Measurements from ENCODE around the gene ERP44.
"Not testable (repeated sequence)": the region's sequence is repeated elsewhere in the genome, so short reads cannot be mapped to it uniquely, and the experiment has no call there.

The ERP44 gene

DNA sequence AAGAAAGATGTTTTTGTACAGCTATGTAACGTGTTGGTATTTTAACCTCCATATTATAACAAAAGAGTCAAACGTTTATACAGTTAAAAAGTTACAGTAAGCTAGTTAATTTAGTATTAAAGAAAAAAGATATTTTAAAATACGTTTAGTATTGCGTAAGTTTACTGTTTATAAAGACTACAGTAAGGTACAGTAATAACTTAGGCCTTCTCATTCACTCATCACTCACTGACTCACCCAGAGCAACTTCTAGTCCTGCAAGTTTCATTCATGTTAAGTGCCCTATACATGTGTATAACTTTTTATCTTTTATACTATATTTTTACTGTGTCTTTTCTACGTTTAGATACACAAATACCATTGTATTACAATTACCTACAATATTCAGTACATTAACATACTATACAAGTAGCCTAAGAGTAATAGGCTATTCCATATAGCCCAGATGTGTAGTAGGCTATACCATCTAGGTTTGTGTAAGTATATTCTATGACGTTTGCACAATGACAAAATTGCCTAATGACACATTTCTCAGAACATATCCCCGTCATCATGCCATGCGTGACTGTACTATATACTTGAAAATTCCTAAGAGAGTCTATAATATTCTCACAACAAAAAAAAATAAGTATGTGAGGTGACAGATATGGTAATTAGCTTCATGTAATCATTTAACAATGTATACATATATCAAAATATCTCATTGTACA, 33.8 kb downstream of the ERP44 start:
- no peak for DNase-seq

- DNase-seq, result no peak
Observed at GRCh38 chr9:100063185-100063584, 35.6 kb downstream of the ERP44 start.

DNA sequence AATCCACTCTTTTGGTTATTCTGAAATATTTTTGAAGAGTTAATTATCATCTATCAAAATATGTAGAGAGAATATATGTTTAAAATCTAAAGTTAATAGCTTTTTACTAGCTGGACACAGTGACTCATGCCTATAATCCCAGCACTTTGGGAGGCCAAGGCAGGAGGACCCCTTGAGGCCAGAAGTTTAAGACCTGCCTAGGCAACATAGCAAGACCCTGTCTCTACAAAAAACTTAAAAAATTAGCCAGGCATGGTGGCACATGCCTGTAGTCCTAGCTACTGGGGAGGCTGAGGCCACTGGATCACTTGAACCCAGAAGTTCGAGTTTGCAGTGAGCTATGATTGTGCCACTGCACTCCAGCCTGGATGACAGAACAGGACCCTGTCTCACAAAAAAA, 36.1 kb downstream of the ERP44 start:
- DNase-seq, result not testable (repeated sequence)

- no peak for DNase-seq
Observed at GRCh38 chr9:100058699-100059579, 39.9 kb downstream of the ERP44 start.

GRCh38 chr9:100057624-100058023, 41.2 kb downstream of the ERP44 start:
- DNase-seq, result no peak

GRCh38 chr9:100056561-100056960, 42.2 kb downstream of the ERP44 start:
- DNase-seq, result no peak

DNA sequence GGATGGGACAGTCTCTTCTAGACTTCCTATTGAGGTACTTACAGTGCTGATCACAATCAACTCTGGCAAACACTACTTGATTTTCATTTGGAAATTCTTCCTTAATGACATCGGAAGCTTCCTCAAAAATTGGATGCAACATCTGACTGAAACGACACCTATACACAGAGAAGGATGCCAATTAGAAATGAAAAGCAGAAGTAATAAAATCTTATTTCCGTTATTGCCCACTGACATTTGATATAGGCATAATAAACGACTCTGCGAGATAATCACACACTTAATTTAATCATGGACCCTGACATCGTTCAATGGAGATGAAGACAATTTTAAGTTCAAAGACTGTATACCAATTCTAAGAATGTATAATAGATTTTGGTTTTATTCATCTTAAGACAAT, 46.4 kb downstream of the ERP44 start:
- DNase-seq, result no peak

DNA sequence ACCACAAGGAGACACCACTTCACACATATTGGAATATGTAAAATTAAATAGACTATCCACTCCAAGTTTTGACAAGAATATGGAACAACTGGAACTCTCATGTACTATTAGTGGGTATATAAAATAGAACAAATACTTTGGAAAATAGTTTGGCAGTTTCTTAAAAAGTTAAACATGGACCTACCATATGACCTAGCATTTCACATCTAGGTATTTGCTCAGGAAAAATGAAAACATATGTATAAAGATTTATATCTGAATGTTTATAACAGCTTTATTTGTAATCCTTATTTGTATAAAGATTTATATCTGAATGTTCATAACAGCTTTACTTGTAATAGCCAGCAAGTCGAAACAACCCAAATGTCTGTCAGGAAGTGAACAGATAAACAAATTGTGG, 49.2 kb downstream of the ERP44 start:
- DNase-seq, result no peak

DNA sequence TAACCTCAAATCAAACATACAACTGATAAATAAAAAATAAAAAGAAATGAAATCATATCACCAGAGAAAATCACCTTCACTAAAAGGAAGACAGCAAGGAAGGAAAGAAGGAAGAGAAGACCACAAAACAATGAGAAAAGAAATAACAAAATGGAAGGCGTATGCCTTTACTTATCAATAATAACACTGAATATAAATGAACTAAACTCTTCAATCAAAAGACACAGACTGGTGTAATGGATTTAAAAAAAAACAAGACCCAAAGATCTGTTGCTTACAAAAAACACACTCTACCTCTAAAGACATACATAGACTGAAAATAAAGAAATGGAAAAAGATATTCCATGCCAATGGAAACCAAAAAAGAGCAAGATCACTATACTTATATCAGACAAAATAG, 60.3 kb downstream of the ERP44 start:
- DNase-seq, result no peak

DNA sequence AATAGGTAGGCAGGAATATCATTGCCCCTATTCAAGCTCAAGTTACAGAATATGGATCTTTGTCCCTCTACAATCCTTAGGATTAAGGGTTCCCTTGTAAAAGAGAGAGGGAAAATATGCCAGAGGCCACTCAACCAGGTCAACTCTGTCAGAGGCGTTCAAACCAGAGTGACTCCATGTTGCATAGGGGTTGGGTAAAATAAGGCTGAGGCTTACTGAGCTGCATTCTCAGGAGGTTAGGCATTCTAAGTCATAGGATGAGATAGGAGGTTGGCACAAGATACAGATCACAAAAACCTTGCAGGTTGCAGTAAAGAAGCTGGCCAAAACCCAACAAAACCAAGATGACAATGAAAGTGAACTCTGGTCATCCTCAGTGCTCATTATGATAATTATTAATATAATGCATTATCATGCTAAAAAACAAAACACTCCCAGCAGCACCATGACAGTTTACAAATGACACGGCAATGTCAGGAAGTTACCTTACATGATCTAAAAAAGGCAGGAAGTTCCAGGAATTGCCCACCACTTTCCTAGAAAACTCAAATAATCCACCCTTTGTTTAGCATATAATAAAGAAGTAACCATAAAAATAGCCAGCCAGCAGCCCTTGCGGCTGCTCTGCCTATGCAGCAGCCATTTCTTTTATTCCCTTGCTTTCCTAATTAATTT, 64.8 kb downstream of the ERP44 start:
- DNase-seq, result no peak

GRCh38 chr9:100030548-100030947, 68.3 kb downstream of the ERP44 start:
- DNase-seq, result no peak

DNA sequence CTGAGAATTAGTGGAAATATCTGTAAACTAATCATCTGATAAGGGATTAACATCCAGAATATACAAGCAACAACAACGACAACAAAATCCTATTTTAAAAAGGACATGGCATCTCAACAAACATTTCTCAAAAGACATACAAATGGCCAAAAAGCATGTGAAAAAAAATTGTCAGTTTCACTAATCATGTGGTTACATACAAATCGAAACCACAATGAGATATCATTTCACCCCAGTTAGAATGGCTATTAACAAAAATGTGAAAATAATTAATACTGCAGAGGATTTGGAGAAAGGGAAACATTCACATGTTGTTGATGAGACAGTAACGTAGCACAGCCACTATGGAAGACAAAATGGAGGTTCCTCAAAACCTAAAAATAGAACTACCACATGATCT, 69.5 kb downstream of the ERP44 start:
- DNase-seq, result no peak

DNA sequence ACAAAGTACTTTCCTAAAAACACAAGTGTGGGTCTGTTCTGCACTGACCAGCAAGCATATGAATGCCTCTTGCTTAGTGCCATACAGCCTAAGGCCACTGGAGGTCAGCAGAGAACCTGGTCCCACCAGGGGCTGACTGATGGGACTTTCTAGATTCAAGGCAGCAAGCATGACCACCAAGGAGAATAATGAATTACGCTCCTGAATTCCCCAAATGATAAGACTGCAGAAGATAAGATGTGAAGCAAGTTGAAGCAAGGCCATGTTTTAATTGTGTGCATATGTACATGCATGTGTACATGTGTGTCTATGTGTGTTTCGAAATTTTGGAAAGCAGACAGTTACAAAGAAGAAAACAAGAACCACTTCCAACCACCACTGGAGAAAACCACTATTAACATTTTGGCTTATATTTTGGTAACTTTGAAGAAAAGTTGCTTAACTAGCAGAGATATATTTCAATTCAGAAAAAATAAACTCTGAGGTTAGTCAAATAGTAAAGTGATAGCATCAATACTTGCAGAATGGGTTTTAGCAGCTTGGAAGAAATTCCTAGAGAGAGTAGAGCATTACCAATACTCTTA, 70.5 kb downstream of the ERP44 start:
- peak; percentile 42 for DNase-seq

- DNase-seq, result no peak
Observed at GRCh38 chr9:100027543-100027942, 71.3 kb downstream of the ERP44 start.

DNA sequence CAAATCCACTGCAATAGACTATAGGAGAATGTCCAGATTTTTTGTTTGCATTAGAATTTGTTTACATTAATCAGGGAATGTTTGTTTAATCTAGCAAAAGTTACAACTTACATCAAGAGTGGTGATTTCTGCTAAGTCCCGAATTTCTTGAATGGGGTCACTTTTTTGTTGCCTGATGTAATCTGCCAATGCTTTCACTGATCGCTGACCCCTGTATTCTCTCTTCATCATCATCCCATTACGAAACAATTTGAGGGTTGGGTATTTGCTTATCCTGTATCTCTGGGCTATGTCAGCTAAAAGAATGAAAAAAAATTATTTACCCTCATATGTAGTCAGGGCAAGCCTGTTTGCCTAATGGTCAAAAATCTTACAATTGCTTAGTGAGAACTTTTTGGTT, 76.9 kb downstream of the ERP44 start:
- DNase-seq, result no peak

- DNase-seq, result no peak
Observed at GRCh38 chr9:100020121-100020795, 78.5 kb downstream of the ERP44 start.

DNA sequence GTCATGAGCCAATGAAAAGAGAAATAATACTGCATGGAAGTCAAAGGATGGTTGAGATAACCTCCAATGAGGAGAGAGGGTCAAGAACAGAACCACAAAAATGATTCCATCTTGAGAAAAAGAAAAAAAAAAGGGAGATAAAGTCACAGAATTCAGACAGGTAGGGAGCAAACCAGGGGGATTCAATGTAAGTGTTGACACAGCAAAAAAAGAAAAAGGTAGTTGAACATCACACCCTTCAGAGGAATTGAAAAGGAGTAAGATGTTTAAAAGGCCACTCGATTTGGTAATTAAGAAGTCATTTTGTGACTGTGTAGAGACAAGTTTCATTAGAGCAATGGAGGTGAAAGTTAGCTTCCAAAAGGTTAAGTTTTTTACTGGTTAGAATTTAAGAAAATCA, 79.3 kb downstream of the ERP44 start:
- DNase-seq, result no peak

DNA sequence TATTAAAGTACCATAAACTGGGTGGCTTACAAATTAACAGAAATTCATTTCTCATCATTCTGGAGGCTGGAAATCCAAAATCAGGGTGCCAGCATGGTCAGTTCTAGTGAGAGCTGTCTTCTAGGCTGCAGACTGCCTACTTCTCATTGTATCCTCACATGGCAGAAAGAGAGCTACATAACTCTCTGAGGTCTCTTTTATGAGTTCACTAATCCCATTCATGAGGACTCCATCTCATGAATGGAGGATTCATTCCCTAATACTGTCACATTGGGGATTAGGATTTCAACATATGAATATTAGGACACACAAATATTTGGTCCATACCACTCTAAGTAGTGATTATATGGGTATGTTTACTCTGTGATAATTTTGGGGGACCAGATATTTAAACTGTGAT, 84.0 kb downstream of the ERP44 start:
- no peak for DNase-seq

GRCh38 chr9:100013573-100013972, 85.2 kb downstream of the ERP44 start:
- no peak for DNase-seq

GRCh38 chr9:100012279-100012678, 86.5 kb downstream of the ERP44 start:
- DNase-seq, result no peak

DNA sequence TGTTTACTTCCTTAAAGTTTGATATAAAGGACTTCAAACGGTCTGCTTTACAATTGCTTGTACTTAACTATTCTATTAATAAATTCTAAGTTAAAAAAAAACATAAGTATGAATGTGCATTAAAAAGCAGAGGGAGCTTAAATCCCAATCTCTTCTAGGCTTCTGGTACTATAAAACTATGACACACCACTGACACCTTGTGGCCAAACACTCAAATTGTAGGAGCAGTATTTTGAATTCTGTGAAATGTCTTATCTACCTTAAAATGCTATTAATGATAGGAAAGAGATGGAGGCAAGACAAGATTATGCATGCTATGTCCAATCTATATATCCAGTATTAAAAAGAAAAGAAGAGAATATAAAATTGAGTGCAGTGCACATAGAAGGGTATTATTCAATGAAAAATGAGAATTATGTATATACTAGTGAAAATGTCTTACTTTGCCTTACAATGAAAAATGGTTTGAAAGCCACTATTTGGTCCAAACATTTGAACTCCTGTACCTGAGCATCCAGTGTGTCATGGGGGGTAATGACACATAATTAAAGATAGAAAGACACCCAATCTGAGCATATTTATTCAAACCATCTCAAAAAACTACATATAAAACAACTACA, 87.6 kb downstream of the ERP44 start:
- DNase-seq, result peak; percentile 43

GRCh38 chr9:99999797-100000196, 99.0 kb downstream of the ERP44 start:
- DNase-seq, result no peak
